Glomerular endothelial cell (primary cell): ENCODE results near the gene CLIC1. TPM values are rescaled to one million over a fixed set of nuclear protein-coding genes. Genes with fewer than 3 reads are reported as not detected.

ENCODE experiments used
- DNase-seq: peaks from one replicate; pipeline ENCODE4 v3.0.0-alpha.2; 2011; ENCODE audit warnings: low read depth, low spot score; ENCODE audit errors: extremely low read depth
- total RNA-seq: library from RNA; depleted of rRNA; stranded (reverse); fragments of >200 nt; gene quantifications from 2 replicates; pipeline ENCODE4 v1.2.3, GENCODE V29; 2015

CLIC1 gene
- total RNA-seq, 1 donor from 2014 or later = 541 TPM

DNA sequence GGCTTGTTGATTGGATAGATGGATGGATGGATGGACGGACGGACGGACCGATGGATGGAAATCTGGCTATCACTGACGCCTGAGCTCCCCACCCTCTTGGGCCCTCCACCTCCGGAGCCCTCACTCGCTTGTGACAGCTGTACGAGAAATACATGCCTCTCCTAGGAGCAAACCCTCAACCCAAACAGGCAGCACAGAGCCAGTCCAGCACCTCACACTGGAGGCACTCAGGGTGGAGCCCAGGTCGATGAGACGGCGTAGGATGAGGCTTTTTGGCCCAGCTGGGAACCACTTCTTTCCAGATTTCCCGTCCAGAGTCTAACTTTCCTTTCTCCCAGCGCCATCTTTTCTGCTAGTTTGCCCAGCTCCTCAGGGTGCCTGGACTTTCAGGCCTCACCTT, 52.7 kb downstream of the CLIC1 start:
- DNase-seq = no peak

DNA sequence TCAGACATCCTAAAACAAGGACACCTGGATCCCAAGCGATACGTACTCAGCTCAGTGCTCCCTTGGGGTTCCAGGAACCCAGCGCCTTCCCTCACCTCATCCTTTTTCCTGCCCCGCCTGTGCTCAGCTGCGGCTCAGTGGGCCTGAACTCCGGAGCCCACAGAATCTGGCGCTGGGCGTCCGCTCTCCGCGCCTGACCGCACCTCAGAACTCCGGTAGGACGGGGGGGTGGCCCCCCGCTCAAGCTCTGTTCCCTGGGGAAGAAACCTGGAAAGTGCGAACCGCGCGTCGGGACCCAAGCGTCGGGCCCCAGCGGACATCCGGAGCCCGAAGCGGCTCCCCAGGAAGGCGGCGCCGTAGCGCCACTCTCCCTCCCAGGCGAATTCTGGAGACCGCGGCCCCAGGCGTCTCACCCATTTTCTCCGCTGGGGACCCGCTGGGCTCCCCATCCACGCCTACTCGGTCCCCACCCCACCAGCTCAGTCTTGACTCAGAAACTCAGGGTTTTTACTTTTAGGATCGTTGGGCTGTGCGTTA, 55.1 kb downstream of the CLIC1 start:
- no peak for DNase-seq

Other genes starting within 250 kb of the CLIC1 start
- gene MICB, start 238.4 kb downstream of the CLIC1 start, total RNA-seq = 14.5 and 19.1 TPM in 2 replicates
- not detected in 2 replicates for gene MCCD1, start 207.6 kb downstream of the CLIC1 start, total RNA-seq
- gene DDX39B, start 194.5 kb downstream of the CLIC1 start, total RNA-seq = 230 and 249 TPM in 2 replicates
- 0.18 and 1.2 TPM in 2 replicates for gene ATP6V1G2, start 189.9 kb downstream of the CLIC1 start, total RNA-seq
- 20.6 and 27.7 TPM in 2 replicates for gene NFKBIL1, start 188.9 kb downstream of the CLIC1 start, total RNA-seq
- 0.53 TPM in 1 of 2 replicates, not detected in the other for gene LTA, start 164.2 kb downstream of the CLIC1 start, total RNA-seq
- 0.88 and 4.4 TPM in 2 replicates for gene TNF, start 161.0 kb downstream of the CLIC1 start, total RNA-seq
- 16.5 and 41.8 TPM in 2 replicates for gene LTB, start 154.1 kb downstream of the CLIC1 start, total RNA-seq
- 0.87 and 0.99 TPM in 2 replicates for gene LST1, start 150.3 kb downstream of the CLIC1 start, total RNA-seq
- not detected in 2 replicates for gene NCR3, start 143.5 kb downstream of the CLIC1 start, total RNA-seq
- not detected in 2 replicates for gene AIF1, start 121.3 kb downstream of the CLIC1 start, total RNA-seq
- 125 and 166 TPM in 2 replicates for gene PRRC2A, start 115.8 kb downstream of the CLIC1 start, total RNA-seq
- 259 and 375 TPM in 2 replicates for gene BAG6, start 83.9 kb downstream of the CLIC1 start, total RNA-seq
- gene APOM, start 80.6 kb downstream of the CLIC1 start, total RNA-seq = not detected in 2 replicates
- gene C6orf47, start 75.8 kb downstream of the CLIC1 start, total RNA-seq = 19.1 and 19.6 TPM in 2 replicates
- 13.0 and 14.5 TPM in 2 replicates for gene GPANK1, start 71.5 kb downstream of the CLIC1 start, total RNA-seq
- gene CSNK2B, start 70.5 kb downstream of the CLIC1 start, total RNA-seq = 292 and 314 TPM in 2 replicates
- 2.6 and 7.9 TPM in 2 replicates for gene LY6G5B, start 66.6 kb downstream of the CLIC1 start, total RNA-seq
- gene LY6G5C, start 55.5 kb downstream of the CLIC1 start, total RNA-seq = 3.7 and 4.1 TPM in 2 replicates
- gene ABHD16A, start 33.2 kb downstream of the CLIC1 start, total RNA-seq = 35.7 and 49.2 TPM in 2 replicates
- gene LY6G6F, start 29.7 kb downstream of the CLIC1 start, total RNA-seq = not detected in 2 replicates
- not detected in 2 replicates for gene LY6G6D, start 21.2 kb downstream of the CLIC1 start, total RNA-seq
- gene LY6G6C, start 14.8 kb downstream of the CLIC1 start, total RNA-seq = not detected in 2 replicates
- gene MPIG6B, start 13.2 kb downstream of the CLIC1 start, total RNA-seq = not detected in 2 replicates
- 110 and 138 TPM in 2 replicates for gene DDAH2, start 7.2 kb downstream of the CLIC1 start, total RNA-seq
- 3.7 and 18.7 TPM in 2 replicates for gene MSH5, start 3.5 kb upstream of the CLIC1 start, total RNA-seq
- gene SAPCD1, start 26.1 kb upstream of the CLIC1 start, total RNA-seq = 3.3 and 3.9 TPM in 2 replicates
- gene VWA7, start 40.8 kb upstream of the CLIC1 start, total RNA-seq = 0.34 and 0.58 TPM in 2 replicates
- 90.9 and 105 TPM in 2 replicates for gene VARS1, start 59.2 kb upstream of the CLIC1 start, total RNA-seq
- 45.3 and 74.3 TPM in 2 replicates for gene LSM2, start 70.4 kb upstream of the CLIC1 start, total RNA-seq
- 0.44 and 0.53 TPM in 2 replicates for gene HSPA1L, start 78.8 kb upstream of the CLIC1 start, total RNA-seq
- gene HSPA1A, start 79.0 kb upstream of the CLIC1 start, total RNA-seq = 140 and 161 TPM in 2 replicates
- gene HSPA1B, start 91.2 kb upstream of the CLIC1 start, total RNA-seq = 76.3 and 95.3 TPM in 2 replicates
- 82.6 and 83.5 TPM in 2 replicates for gene NEU1, start 126.3 kb upstream of the CLIC1 start, total RNA-seq
- gene SLC44A4, start 142.5 kb upstream of the CLIC1 start, total RNA-seq = 0.05 and 1.7 TPM in 2 replicates
- gene EHMT2, start 161.2 kb upstream of the CLIC1 start, total RNA-seq = 39.0 and 46.4 TPM in 2 replicates
- gene ZBTB12, start 165.6 kb upstream of the CLIC1 start, total RNA-seq = 1.7 TPM in 2 replicates
- gene C2, start 191.2 kb upstream of the CLIC1 start, total RNA-seq = not detected in 2 replicates
- gene CFB, start 209.6 kb upstream of the CLIC1 start, total RNA-seq = 0.53 and 2.3 TPM in 2 replicates
- 101 and 117 TPM in 2 replicates for gene NELFE, start 222.4 kb upstream of the CLIC1 start, total RNA-seq
- 42.1 and 46.3 TPM in 2 replicates for gene SKIC2, start 222.6 kb upstream of the CLIC1 start, total RNA-seq
- gene DXO, start 235.6 kb upstream of the CLIC1 start, total RNA-seq = 16.6 and 17.3 TPM in 2 replicates
- gene C4A, start 245.5 kb upstream of the CLIC1 start, total RNA-seq = 1.3 and 1.8 TPM in 2 replicates